Endometrial microvascular endothelial cells (primary cell): ENCODE results near the gene NRG3. TPM values are rescaled to one million over a fixed set of nuclear protein-coding genes. Genes with fewer than 3 reads are reported as not detected.

Source experiments
- in situ Hi-C: cut with HindIII; loops from 2 replicates; pipeline ENCODE4 v1.10.0; 2017; ENCODE audit warnings: low sequenced_read_pairs, low pct_unique_long_range_greater_than_20kb; ENCODE audit errors: inconsistent ontology term
- total RNA-seq: library from RNA; depleted of rRNA; stranded (reverse); fragments of >200 nt; gene quantifications from one replicate; pipeline ENCODE4 v1.2.3, GENCODE V29; 2015; ENCODE audit errors: inconsistent ontology term

Gene NRG3
- total RNA-seq, 1 donor from 2014 or later = not detected

GRCh38 chr10:82564353-82565196 is 689.6 kb downstream of the NRG3 start:
- in situ Hi-C loops = no loop called here

DNA sequence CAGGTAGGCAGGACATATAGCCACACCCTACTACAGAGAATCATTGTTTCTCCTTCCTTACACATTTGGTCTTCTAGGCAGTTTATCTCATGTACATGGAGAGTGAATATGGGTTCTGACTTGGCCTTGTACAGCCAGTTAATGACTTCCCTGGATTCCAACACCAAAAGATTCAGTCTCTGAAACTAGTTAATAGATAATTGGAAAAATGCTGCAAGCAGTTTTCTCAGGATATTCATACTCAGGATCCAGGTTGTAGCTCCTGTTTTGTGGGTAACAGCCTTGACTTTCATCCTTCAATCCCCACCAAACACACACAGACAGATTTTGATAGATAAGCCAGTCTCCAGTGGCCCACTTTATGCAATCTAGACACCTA is 690.2 kb downstream of the NRG3 start:
- in situ Hi-C loops = no loop called here

DNA sequence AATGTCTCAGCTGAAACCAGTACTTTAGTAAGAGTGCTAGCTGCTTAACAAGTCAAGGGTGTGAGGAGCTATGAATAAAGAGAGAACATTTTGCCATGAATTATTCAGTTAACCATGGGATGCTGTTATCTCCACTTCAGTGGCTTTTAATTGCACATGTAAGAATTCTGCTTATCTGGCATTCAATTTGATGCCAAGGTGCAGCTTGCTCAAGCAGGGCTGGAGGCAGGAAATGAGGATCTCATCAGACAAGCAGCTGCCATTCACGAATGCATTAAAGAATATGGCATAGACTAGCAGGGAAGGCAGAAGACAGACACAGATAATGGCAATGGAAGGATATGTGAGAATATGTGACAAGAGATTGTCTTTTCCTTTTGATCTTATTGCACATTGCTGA is 697.8 kb downstream of the NRG3 start:
- in situ Hi-C loops = no loop called here

DNA sequence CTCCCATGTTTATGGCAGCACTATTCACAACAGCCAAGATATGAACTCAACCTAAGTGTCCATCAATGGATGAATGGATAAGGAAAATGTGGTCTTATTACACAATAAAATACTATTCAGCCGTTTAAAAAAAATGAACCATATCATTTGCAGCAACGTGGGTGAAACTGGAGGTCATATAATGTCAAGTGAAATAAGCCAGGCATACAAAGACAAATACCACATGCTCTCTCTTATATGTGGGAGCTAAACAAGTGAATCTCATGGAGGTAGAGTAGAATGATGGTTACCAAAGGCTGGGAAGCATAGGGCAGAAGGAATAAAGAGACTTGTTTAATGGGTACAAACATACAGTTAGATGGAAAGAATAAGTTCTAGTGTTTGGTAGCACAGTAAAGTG is 699.1 kb downstream of the NRG3 start:
- in situ Hi-C loops = no loop called here

DNA sequence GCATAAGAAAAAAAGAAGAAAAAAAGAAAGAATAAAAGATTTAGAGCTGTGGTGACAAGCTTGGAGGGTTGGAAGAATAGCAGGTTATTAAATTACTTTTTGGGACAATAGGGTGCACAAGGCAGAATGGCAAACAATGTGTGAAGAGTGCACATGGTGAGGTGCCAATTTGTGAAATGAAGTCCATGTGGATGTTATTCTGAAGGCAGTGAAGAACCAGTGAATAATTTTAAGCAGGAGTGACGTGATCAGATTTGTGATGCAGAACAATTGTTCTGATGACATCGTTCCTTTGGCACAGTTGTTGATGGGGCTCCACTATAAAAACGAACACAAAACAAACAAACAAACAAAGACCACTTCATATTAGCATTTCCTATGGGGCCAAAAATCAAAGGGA is 700.3 kb downstream of the NRG3 start:
- in situ Hi-C loops = no loop called here

DNA sequence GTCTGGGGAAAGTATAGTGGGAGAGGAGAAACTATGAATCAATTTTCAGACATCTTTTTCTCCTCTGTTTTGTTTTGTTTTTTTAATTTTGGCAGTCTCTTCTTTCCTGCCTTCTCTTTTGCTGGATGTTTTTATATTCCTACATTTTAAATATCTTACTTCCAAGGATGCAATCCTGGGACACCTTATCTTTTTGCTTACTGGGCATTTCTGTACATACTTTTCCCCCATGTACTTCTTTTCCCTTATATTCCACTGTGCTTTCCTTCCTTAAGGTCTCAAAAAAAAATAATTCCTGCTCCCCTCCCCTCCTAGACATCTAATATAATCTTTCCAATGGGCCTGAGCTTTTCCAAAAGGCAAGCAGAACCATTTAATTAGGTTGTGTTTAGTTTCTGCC is 701.1 kb downstream of the NRG3 start:
- in situ Hi-C loops = no loop called here

- in situ Hi-C loops = no loop called here
Measured at GRCh38 chr10:82581940-82582339, 706.9 kb downstream of the NRG3 start.

DNA sequence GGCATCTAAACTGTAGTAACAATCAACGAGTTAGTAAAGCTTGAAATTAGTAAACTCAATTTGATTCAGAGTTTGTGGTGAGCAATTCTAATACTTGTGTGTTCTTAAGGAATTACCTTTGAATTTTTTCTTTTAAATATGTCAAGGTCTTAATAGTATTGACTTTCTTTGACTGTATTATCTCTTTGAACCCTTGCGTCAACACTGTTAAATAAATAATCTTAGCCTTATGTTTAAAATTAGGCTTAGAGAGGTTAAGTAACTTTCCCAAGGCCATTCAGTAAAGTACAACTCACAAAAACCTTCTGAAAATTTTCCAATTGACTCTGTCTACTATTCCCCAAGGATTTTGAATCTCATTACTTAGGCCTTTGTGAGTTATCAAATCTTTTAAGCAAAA is 716.4 kb downstream of the NRG3 start:
- in situ Hi-C loops = no loop called here

- in situ Hi-C loops = no loop called here
Measured at GRCh38 chr10:82597840-82598239, 722.8 kb downstream of the NRG3 start.

- in situ Hi-C loops = no loop called here
Measured at GRCh38 chr10:82609845-82610244, 734.9 kb downstream of the NRG3 start.

- in situ Hi-C loops = no loop called here
Measured at GRCh38 chr10:82618007-82618406, 743.0 kb downstream of the NRG3 start.

DNA sequence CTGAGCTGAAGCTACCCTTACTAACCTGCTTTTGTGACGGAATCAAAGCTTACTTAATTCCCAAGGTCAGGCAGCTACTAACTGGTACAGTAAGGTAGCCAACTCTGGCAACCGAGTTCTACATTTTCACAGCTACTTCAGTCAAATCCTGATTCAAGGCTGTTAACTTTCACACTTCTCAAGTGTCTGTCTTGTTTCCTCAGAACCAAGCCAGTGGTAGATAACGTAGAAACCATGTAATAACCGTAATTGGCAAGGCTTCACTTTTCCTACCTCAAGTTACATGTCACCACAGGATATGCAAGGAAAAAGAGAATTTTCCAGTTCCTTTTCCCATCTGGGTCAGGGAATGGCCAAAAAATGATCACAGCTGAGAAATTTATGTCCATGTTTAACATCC is 746.7 kb downstream of the NRG3 start:
- in situ Hi-C loops = no loop called here

- in situ Hi-C loops = no loop called here
Measured at GRCh38 chr10:82622479-82622878, 747.5 kb downstream of the NRG3 start.

- in situ Hi-C loops = no loop called here
Measured at GRCh38 chr10:82625512-82626189, 750.7 kb downstream of the NRG3 start.

DNA sequence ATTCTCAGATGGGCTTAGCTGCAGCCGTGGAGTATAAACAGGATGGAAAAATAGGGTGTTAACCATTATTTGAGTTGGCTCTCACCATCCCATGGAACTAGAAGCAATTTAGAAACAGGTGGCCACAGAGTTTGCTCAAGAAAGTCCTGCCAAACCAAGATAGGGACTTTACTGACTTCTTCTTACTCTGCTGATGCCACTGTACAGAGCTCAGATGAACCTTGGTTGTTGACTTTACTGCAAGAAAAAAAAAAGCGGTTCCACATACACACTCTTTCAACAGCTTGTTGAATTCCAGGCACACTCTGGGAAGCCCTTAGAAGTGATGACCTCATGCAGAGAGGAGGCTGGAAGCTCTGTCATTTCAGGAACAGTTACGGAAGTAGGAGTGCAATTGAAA is 753.4 kb downstream of the NRG3 start:
- in situ Hi-C loops = no loop called here

DNA sequence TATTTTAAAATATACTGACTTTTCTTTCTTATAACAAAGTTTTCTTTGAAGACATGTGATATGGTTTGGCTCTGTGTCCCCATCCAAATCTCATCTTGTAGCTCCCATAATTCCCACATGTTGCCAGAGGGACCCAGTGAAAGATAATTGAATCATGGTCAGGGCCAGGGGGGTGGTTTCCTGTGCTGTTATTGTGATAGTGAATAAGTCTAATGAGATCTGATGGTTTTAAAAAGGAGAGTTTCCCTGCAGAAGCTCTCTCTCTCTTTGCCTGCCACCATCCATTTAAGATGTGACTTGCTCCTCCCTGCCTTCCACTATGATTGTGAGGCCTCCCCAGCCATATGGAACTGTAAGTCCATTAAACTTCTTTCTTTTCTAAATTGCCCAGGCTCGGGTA is 768.1 kb downstream of the NRG3 start:
- in situ Hi-C loops = no loop called here

DNA sequence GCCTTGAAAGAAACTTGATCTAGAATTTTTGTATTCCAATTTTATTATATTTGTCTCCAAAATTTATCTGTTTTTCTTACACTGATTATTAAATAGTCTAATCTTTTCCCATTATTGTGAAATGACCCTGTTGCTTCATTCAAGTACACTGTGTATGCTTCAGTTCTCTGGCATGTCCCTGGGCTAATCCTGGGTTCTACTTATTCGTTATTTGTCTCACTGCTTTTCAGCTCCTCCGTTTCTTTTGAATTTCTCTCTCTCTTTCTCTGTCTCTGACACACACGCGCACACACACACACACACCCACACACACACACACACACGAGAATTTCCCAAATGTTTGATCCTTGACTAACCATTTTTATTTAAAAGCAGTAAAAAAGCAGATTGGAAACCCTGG is 768.6 kb downstream of the NRG3 start:
- in situ Hi-C loops = no loop called here

DNA sequence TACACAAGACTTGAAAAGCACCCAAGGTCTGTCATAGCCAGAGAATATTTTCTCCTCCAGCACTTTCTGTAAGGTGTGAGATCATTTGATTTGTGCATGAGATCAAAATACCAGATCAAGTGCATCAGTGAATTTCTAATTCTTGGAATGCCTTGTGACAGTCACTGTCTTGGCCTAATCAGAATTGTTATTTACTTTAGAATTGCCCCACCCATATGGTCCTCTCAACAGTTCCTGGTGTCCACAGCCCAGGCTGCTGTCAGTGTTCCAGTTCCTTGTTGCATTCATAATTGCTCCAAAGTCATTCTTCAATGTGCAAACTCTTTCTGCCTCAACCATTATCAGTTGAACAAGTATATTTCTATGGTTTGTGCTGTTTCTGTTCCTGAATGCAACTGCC is 770.2 kb downstream of the NRG3 start:
- in situ Hi-C loops = no loop called here

GRCh38 chr10:82653244-82654155 is 778.5 kb downstream of the NRG3 start:
- in situ Hi-C loops = no loop called here

DNA sequence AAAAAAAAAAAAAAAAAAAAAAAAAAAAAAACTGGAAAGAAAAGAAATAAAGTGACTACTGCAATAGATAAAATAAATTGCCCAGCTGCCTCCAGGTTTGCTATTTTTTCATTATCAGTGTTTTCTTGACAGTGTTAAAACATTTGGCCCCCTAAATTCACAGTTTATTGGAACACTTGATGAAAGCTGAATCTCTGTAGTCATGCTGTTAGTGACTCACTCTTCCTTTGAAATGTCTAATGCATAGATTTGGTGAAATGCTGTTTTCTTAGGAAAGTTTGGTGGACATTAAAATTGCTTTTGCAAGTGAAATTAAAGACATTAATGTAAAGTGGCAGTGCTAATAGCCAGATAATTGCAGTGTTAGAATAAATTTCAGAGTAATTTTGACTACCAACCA is 785.2 kb downstream of the NRG3 start:
- in situ Hi-C loops = no loop called here
